Parathyroid adenoma (tissue), 2 donors: Measurements from ENCODE around the gene CPXM1.

ENCODE experiments used
- H2AFZ ChIP-seq: fragments of 300-600 bp; sonication (generic); one replicate; pipeline ENCODE4 v1.7.0; 2017; ENCODE audit warnings: antibody characterized with exemption, mild to moderate bottlenecking
- H3K27ac ChIP-seq: fragments of 300-600 bp; sonication (generic); one replicate; pipeline ENCODE4 v1.7.0; 2017
- H3K27me3 ChIP-seq: fragments of 300-600 bp; sonication (generic); one replicate; pipeline ENCODE4 v1.7.0; 2017; ENCODE audit warnings: low read length; ENCODE audit not compliant: control insufficient read depth, insufficient read depth
- H3K36me3 ChIP-seq: fragments of 300-600 bp; sonication (generic); one replicate; pipeline ENCODE4 v1.7.0; 2017; ENCODE audit warnings: low read length; ENCODE audit not compliant: control insufficient read depth, insufficient read depth
- H3K4me1 ChIP-seq: fragments of 300-600 bp; sonication (generic); one replicate; pipeline ENCODE4 v1.7.0; 2017; ENCODE audit warnings: control low read depth
- H3K4me2 ChIP-seq: fragments of 300-600 bp; sonication (generic); one replicate; pipeline ENCODE4 v1.7.0; 2017; ENCODE audit warnings: low read length
- H3K4me3 ChIP-seq: fragments of 300-600 bp; sonication (generic); one replicate; pipeline ENCODE4 v1.7.0; 2017; ENCODE audit warnings: low read depth, low read length
- H3K79me2 ChIP-seq: fragments of 300-600 bp; sonication (generic); one replicate; pipeline ENCODE4 v1.7.0; 2017; ENCODE audit warnings: control low read depth
- H3K9ac ChIP-seq: fragments of 300-600 bp; sonication (generic); one replicate; pipeline ENCODE4 v1.7.0; 2017; ENCODE audit warnings: mild to moderate bottlenecking
- H3K9me3 ChIP-seq: fragments of 300-600 bp; sonication (generic); one replicate; pipeline ENCODE4 v1.7.0; 2017; ENCODE audit warnings: low read length; ENCODE audit not compliant: control insufficient read depth
- TF ChIP-seq, protein P1 (sequence below): fragments of 300-600 bp; sonication (generic); IDR thresholded peaks from one replicate; pipeline ENCODE4 v1.7.0; 2017; ENCODE audit warnings: antibody characterized with exemption, mild to moderate bottlenecking
- donor health status: primary hyperparathyroidism.

The CPXM1 gene

GRCh38 chr20:2795451-2795850 lies 5.0 kb downstream of the CPXM1 start:
- no peaks in the 10 kb centered on the region for H3K27me3 ChIP-seq

DNA sequence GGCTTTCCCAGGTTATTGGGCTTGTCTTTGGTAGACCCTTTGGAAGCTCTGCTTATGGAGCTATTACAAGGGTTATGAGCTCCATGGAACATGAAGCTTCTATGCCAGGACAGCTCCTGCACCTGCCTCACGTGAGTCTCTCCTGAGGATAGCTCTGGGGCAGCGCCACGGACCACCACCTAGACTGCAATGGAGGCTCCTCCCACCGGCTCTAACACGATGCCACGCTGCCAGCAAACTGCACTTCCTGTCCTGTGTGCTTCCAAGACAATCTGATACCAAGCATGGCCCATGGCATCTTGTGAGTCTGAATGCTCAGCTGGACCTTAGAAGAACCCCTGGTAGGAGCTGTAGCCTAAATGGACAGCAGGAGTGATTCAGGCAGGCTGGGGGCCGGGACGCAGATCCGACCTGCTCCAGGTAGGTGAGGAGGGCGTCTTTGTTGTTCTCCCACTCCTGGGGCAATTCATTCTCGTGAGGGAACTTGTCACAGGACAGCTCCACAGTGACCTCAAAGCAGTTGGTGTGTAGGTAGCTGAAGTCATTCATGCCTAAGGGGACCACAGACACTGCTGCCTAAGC lies 5.5 kb downstream of the CPXM1 start:
- no peaks in the 10 kb centered on the region for H3K79me2 ChIP-seq
- no peak overlapping the region for H3K27ac ChIP-seq
- no peak overlapping the region for H2AFZ ChIP-seq
- no peaks in the 10 kb centered on the region for H3K9me3 ChIP-seq
- H3K36me3 ChIP-seq: no peaks in the 10 kb centered on the region
- TF ChIP-seq, protein P1, sequence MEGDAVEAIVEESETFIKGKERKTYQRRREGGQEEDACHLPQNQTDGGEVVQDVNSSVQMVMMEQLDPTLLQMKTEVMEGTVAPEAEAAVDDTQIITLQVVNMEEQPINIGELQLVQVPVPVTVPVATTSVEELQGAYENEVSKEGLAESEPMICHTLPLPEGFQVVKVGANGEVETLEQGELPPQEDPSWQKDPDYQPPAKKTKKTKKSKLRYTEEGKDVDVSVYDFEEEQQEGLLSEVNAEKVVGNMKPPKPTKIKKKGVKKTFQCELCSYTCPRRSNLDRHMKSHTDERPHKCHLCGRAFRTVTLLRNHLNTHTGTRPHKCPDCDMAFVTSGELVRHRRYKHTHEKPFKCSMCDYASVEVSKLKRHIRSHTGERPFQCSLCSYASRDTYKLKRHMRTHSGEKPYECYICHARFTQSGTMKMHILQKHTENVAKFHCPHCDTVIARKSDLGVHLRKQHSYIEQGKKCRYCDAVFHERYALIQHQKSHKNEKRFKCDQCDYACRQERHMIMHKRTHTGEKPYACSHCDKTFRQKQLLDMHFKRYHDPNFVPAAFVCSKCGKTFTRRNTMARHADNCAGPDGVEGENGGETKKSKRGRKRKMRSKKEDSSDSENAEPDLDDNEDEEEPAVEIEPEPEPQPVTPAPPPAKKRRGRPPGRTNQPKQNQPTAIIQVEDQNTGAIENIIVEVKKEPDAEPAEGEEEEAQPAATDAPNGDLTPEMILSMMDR: no peak
- no peak overlapping the region for H3K4me3 ChIP-seq
- H3K4me1 ChIP-seq: no peaks in the 10 kb centered on the region
- H3K4me2 ChIP-seq: no peak overlapping the region
- H3K27me3 ChIP-seq: no peaks in the 10 kb centered on the region
- no peak overlapping the region for H3K9ac ChIP-seq

More at GRCh38 chr20:2795451-2795850, 5.0 kb downstream of the CPXM1 start:
- Histone ChIP-seq H3K9ac (no peak overlapping the region), H2AFZ (no peak overlapping the region), H3K4me2 (no peak overlapping the region), H3K79me2 (no peaks in the 10 kb centered on the region), H3K4me1 (no peaks in the 10 kb centered on the region), H3K4me3 (no peak overlapping the region), H3K9me3 (no peaks in the 10 kb centered on the region), H3K36me3 (no peaks in the 10 kb centered on the region), H3K27ac (no peak overlapping the region)
- TF ChIP-seq, protein P1: no peak

GRCh38 chr20:2794202-2794748 lies 6.2 kb downstream of the CPXM1 start:
- no peak overlapping the region for H3K4me2 ChIP-seq
- H2AFZ ChIP-seq: no peak overlapping the region
- no peaks in the 10 kb centered on the region for H3K9me3 ChIP-seq
- no peak overlapping the region for H3K4me3 ChIP-seq
- H3K27me3 ChIP-seq: no peaks in the 10 kb centered on the region
- no peaks in the 10 kb centered on the region for H3K4me1 ChIP-seq
- no peaks in the 10 kb centered on the region for H3K79me2 ChIP-seq
- H3K36me3 ChIP-seq: no peaks in the 10 kb centered on the region
- TF ChIP-seq, protein P1: no peak
- no peak overlapping the region for H3K27ac ChIP-seq
- no peak overlapping the region for H3K9ac ChIP-seq

DNA sequence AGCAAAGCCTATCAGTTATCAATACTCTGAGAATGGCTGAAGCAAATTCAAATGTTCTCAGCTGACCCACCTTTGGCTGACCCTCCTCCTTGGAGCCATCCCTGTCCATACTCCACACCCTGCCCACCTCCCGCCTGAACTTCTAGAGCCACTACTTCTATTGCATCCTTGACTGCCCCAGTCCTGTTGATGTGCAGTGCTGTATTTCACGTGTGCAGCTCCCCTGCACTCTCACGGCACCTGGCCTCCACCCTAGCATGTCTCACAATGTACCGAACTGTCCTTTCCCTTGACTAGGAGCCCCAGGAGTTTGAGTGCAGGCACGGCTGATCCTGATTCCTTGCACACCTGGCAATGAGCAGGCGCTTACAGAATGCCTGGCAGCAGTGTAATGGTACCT lies 7.0 kb downstream of the CPXM1 start:
- Histone ChIP-seq H3K27me3 (no peaks in the 10 kb centered on the region), H3K4me3 (no peak overlapping the region), H3K9me3 (no peaks in the 10 kb centered on the region), H3K9ac (no peak overlapping the region), H3K36me3 (no peaks in the 10 kb centered on the region), H3K79me2 (no peaks in the 10 kb centered on the region), H3K4me1 (no peaks in the 10 kb centered on the region), H3K4me2 (no peak overlapping the region), H2AFZ (no peak overlapping the region), H3K27ac (no peak overlapping the region)
- TF ChIP-seq, protein P1: no peak
